Ishikawa (cell line): Measurements from ENCODE around the gene CACNA1G.
A peak's percentile ranks its signal among the peaks of the same experiment; 100 is the strongest.

ENCODE experiments used
- CEBPB ChIP-seq: IDR thresholded peaks from 2 replicates; pipeline ENCODE4 v1.6.1; 2012
- CREB1 ChIP-seq: IDR thresholded peaks from 2 replicates; pipeline ENCODE4 v1.6.1; 2012; ENCODE audit warnings: low read depth
- EGR1 ChIP-seq: IDR thresholded peaks from 2 replicates; pipeline ENCODE4 v1.6.1; 2012
- EP300 ChIP-seq: IDR thresholded peaks from 2 replicates; pipeline ENCODE4 v1.6.1; 2012; ENCODE audit warnings: borderline replicate concordance
- FOXM1 ChIP-seq: IDR thresholded peaks from 2 replicates; pipeline ENCODE4 v1.6.1; 2012; ENCODE audit warnings: low read depth, borderline replicate concordance
- NFIC ChIP-seq: IDR thresholded peaks from 2 replicates; pipeline ENCODE4 v1.6.1; 2012
- RAD21 ChIP-seq: IDR thresholded peaks from 2 replicates; pipeline ENCODE4 v1.6.1; 2012; ENCODE audit warnings: low read depth
- TAF1 ChIP-seq: IDR thresholded peaks from 2 replicates; pipeline ENCODE4 v1.6.1; 2012; ENCODE audit warnings: low read depth, mild to moderate bottlenecking
- TCF12 ChIP-seq: IDR thresholded peaks from 2 replicates; pipeline ENCODE4 v1.6.1; 2012; ENCODE audit warnings: low read depth
- TEAD4 ChIP-seq: IDR thresholded peaks from 2 replicates; pipeline ENCODE4 v1.6.1; 2012
- YY1 ChIP-seq: IDR thresholded peaks from 2 replicates; pipeline ENCODE4 v1.6.1; 2012; ENCODE audit warnings: low read depth
- ZBTB7A ChIP-seq: IDR thresholded peaks from 2 replicates; pipeline ENCODE4 v1.6.1; 2012; ENCODE audit warnings: low read depth
- TF ChIP-seq, protein P1 (sequence below): IDR thresholded peaks from 2 replicates; pipeline ENCODE4 v1.6.1; 2012; ENCODE audit warnings: low read depth, mild to moderate bottlenecking
- TF ChIP-seq, protein P2 (sequence below): IDR thresholded peaks from 2 replicates; pipeline ENCODE4 v1.6.1; 2012
- TF ChIP-seq, protein P3 (sequence below): IDR thresholded peaks from 2 replicates; pipeline ENCODE4 v1.6.1; 2012

Gene CACNA1G

DNA sequence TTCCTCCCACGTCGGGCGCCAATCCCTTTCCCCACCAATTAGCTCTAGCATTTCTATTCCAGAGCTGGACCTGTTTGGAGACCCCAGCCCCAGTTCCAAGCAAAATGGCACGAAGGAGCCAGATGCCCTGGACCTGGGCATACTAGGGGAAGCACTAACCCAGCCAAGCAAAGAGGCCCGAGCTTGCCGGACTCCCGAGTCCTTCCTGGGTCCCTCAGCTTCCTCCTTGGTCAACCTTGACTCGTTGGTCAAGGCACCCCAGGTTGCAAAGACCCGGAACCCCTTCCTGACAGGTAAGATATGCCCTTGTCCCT, 19.2 kb upstream of the CACNA1G start:
- no peak for TF ChIP-seq TAF1
- no peak for TF ChIP-seq RAD21
- TF ChIP-seq, protein P1, sequence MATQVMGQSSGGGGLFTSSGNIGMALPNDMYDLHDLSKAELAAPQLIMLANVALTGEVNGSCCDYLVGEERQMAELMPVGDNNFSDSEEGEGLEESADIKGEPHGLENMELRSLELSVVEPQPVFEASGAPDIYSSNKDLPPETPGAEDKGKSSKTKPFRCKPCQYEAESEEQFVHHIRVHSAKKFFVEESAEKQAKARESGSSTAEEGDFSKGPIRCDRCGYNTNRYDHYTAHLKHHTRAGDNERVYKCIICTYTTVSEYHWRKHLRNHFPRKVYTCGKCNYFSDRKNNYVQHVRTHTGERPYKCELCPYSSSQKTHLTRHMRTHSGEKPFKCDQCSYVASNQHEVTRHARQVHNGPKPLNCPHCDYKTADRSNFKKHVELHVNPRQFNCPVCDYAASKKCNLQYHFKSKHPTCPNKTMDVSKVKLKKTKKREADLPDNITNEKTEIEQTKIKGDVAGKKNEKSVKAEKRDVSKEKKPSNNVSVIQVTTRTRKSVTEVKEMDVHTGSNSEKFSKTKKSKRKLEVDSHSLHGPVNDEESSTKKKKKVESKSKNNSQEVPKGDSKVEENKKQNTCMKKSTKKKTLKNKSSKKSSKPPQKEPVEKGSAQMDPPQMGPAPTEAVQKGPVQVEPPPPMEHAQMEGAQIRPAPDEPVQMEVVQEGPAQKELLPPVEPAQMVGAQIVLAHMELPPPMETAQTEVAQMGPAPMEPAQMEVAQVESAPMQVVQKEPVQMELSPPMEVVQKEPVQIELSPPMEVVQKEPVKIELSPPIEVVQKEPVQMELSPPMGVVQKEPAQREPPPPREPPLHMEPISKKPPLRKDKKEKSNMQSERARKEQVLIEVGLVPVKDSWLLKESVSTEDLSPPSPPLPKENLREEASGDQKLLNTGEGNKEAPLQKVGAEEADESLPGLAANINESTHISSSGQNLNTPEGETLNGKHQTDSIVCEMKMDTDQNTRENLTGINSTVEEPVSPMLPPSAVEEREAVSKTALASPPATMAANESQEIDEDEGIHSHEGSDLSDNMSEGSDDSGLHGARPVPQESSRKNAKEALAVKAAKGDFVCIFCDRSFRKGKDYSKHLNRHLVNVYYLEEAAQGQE = no peak
- TF ChIP-seq EGR1 = no peak
- no peak for TF ChIP-seq FOXM1
- no peak for TF ChIP-seq EP300
- no peak for TF ChIP-seq TCF12

DNA sequence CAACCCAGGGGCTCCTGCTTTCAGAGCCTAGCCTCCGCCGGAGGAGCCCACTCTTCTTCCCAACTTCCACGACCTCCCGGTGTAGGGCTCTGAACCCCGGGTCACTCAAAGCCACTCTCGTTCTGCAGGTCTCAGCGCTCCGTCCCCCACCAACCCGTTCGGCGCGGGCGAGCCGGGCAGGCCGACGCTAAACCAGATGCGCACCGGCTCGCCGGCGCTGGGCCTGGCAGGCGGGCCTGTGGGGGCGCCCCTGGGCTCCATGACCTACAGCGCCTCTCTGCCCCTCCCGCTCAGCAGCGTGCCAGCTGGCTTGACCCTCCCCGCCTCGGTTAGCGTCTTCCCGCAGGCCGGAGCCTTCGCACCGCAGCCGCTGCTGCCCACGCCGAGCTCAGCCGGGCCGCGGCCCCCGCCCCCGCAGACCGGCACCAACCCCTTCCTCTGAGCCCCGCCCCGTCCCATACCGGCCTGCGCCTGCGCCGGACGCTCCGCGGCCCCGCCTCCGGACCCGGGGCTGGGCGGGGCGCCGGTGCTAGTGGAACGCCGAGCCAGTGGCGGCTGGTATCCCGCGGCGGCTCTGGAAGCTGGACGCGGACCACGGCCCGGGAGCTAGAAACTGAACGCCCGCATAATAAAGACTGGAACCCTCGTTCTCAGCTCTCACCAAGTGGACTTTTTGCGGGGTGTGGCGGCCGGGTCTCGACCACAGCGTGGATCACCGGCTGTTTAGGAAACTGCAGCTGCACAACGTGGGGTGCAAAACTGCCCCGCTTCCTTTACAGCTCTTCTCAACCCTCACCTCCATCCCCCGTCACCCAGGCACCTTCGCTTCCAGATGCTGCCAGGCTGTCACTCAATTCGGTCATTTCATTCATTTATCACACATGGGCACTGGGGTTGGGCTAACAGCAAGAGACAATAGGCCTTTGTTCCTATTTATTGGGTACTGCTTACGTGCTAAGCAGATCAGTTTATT, 18.5 kb upstream of the CACNA1G start:
- TF ChIP-seq ZBTB7A (peak; percentile 67; the same call in 1 of the 2 replicates), TAF1 (peak; percentile 31; the same call in 1 of the 2 replicates), TCF12 (peak; percentile 4; the same call in 1 of the 2 replicates), CEBPB (no peak; the same call in 1 of the 2 replicates), TEAD4 (peak; percentile 9; the same call in 1 of the 2 replicates), FOXM1 (no peak), EGR1 (peak; percentile 98), EP300 (0 out of 2 replicates have a peak, but pooled peaks have one; percentile 7), YY1 (no peak)
- TF ChIP-seq, protein P2, sequence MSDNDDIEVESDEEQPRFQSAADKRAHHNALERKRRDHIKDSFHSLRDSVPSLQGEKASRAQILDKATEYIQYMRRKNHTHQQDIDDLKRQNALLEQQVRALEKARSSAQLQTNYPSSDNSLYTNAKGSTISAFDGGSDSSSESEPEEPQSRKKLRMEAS = peak; percentile 90
- TF ChIP-seq, protein P1 = no peak

DNA sequence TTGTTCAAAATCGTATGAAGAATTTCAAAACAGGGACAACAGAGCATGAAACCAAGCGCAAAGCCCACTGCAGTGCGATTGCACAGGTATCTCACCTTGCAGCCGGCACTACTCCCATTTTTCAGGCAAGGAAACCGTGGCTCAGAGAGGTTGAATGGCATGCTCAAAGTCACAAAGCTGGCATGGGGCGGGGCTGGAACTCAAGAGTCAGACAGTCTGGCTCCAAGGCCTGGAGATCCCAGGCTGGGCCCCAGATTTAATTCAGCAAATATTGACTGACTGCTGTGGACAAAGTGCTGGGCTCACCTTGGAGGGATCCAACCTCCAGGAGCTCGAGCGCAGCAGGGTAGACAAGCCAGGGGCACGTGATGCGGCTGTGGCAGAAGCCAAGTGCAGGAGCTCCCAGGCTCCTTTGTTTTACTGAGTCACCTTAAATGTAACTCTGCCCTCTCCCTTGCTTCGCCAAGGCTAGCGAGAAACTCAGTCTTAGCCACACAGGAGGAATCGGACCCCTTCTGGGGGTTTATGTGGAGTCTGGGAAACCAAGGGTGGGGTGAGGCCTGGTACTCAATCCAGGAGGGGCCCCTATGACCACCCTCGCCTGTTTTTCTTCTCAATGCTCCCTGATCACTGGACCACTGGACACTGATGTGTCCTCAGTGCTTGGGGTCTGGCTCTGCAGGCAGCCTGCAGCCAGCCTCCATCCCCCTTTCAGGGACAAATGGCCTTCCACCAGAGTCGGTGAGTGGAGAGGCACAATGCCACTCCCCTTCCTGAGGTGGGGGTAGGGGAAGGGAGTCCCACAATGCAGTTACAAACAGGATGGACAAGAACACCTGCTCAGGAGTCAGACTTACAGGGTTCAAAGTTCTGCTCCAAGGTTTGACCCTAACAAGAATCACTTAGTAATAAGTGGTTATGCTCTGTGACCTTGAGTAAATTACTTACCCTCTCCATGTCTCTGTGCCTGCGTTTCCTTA, 17.4 kb upstream of the CACNA1G start:
- no peak for TF ChIP-seq YY1
- TF ChIP-seq EGR1 = no peak
- TF ChIP-seq TEAD4 = no peak
- no peak; the same call in 1 of the 2 replicates for TF ChIP-seq CREB1
- TF ChIP-seq, protein P2 = no peak
- TF ChIP-seq TAF1 = no peak
- no peak for TF ChIP-seq CEBPB
- TF ChIP-seq RAD21 = no peak
- TF ChIP-seq NFIC = no peak
- TF ChIP-seq EP300 = no peak
- TF ChIP-seq, protein P3, sequence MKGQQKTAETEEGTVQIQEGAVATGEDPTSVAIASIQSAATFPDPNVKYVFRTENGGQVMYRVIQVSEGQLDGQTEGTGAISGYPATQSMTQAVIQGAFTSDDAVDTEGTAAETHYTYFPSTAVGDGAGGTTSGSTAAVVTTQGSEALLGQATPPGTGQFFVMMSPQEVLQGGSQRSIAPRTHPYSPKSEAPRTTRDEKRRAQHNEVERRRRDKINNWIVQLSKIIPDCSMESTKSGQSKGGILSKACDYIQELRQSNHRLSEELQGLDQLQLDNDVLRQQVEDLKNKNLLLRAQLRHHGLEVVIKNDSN = peak; percentile 82
- no peak for TF ChIP-seq ZBTB7A
- TF ChIP-seq, protein P1 = no peak
- TF ChIP-seq TCF12 = 0 out of 2 replicates have a peak, but pooled peaks have one; percentile 11
- TF ChIP-seq FOXM1 = no peak

DNA sequence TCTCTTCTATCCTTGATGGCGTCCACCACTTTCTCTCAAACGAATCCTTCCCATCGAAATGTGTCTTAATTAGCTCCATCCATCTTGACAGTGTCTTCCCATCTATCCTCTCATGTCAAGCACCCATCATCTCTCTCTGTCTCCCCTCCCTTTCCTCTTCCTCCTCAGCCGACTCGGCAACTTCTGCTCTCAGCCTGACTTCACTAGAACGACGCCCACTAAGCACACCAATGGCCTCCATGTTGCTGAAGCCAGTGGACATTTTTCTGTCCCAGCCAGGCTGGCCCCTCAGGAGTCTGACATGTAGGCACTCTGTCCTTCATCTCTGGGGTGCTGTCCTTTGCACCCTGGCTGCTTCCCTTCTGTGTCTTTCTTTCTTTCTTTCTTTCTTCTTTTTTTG, 16.0 kb upstream of the CACNA1G start:
- TF ChIP-seq TEAD4 (no peak), EGR1 (no peak), YY1 (no peak), RAD21 (no peak), NFIC (no peak), ZBTB7A (no peak), TCF12 (no peak)
- TF ChIP-seq, protein P3 = no peak
